ENCODE measurements around the gene NECTIN2. TPM values are rescaled to one million over a fixed set of nuclear protein-coding genes. Genes with fewer than 3 reads are reported as not detected.
"Not testable (repeated sequence)": the region's sequence is repeated elsewhere in the genome, so short reads cannot be mapped to it uniquely, and the experiment has no call there.

NECTIN2 gene
- total and polyA plus RNA-seq, 8 donors, result 66.9 to 145 (median 81.7) TPM

- Histone ChIP-seq H3K4me3 (no peak overlapping the region), H3K36me3 (peaks cover 0 to 2% of the 10 kb centered on the region in 2 donors), H3K9me3 (no peaks in the 10 kb centered on the region), H3K27me3 (peaks cover 4 to 36% of the 10 kb centered on the region in 2 donors), H3K4me1 (peaks cover 7 to 36% of the 10 kb centered on the region in 2 donors), H3K27ac (no peak overlapping the region)
- DNase-seq, result no peak
- intact Hi-C loops (cut with DNase I), result no loop called here
- ATAC-seq, result no peak
- no peak for TF ChIP-seq CTCF (IDR thresholded peaks at IDR 0.05)
Observed at GRCh38 chr19:44908074-44908835, 62.2 kb downstream of the NECTIN2 start.

- Histone ChIP-seq H3K36me3 (no peaks in the 10 kb centered on the region), H3K27ac (no peak overlapping the region), H3K27me3 (peaks cover 4 to 36% of the 10 kb centered on the region in 2 donors), H3K4me3 (no peak overlapping the region), H3K4me1 (peaks cover 7 to 36% of the 10 kb centered on the region in 2 donors), H3K9me3 (no peaks in the 10 kb centered on the region)
- DNase-seq, result no peak
- intact Hi-C loops (cut with DNase I), result no loop called here
- no peak for ATAC-seq
- no peak for TF ChIP-seq CTCF (IDR thresholded peaks at IDR 0.05)
Observed at GRCh38 chr19:44908836-44909261, 62.8 kb downstream of the NECTIN2 start.

GRCh38 chr19:44909775-44910174 is 63.7 kb downstream of the NECTIN2 start:
- ATAC-seq (no peak), DNase-seq (no peak)
- Histone ChIP-seq H3K4me1 (peaks cover 7 to 44% of the 10 kb centered on the region in 2 donors), H3K4me3 (peak overlapping the region in 1 of 2 donors; percentile 4), H3K9me3 (no peaks in the 10 kb centered on the region), H3K27me3 (peaks cover 4 to 30% of the 10 kb centered on the region in 2 donors), H3K27ac (no peak overlapping the region), H3K36me3 (no peaks in the 10 kb centered on the region)
- intact Hi-C loops (cut with DNase I), result no loop called here
- no peak for TF ChIP-seq CTCF (IDR thresholded peaks at IDR 0.05)

GRCh38 chr19:44911896-44912295 is 65.8 kb downstream of the NECTIN2 start:
- intact Hi-C loops (cut with DNase I); ATAC-seq; H3K9me3 ChIP-seq; H3K27ac ChIP-seq; H3K4me3 ChIP-seq; H3K36me3 ChIP-seq; H3K27me3 ChIP-seq; DNase-seq: not testable (repeated sequence)
- peaks cover 7 to 35% of the 10 kb centered on the region in 2 donors for H3K4me1 ChIP-seq

- H3K4me1 ChIP-seq, result peaks cover 7 to 35% of the 10 kb centered on the region in 2 donors
- intact Hi-C loops (cut with DNase I), result no loop called here
- no peak overlapping the region for H3K27ac ChIP-seq
- ATAC-seq (peak; percentile 11), DNase-seq (peak in 2 of 4 donors; percentile 52 to 79)
- H3K36me3 ChIP-seq, result no peaks in the 10 kb centered on the region
- no peak for TF ChIP-seq CTCF (IDR thresholded peaks at IDR 0.05)
- peaks cover 0 to 8% of the 10 kb centered on the region in 2 donors for H3K27me3 ChIP-seq
- no peak overlapping the region for H3K4me3 ChIP-seq
- no peaks in the 10 kb centered on the region for H3K9me3 ChIP-seq
Observed at GRCh38 chr19:44912854-44913253, 66.8 kb downstream of the NECTIN2 start.

GRCh38 chr19:44913512-44914432 is 67.7 kb downstream of the NECTIN2 start:
- H3K36me3 ChIP-seq; H3K9me3 ChIP-seq; H3K27ac ChIP-seq; DNase-seq; intact Hi-C loops (cut with DNase I); ATAC-seq; H3K27me3 ChIP-seq: not testable (repeated sequence)
- Histone ChIP-seq H3K4me3 (peak overlapping the region in 1 of 2 donors; percentile 49), H3K4me1 (peaks cover 7 to 35% of the 10 kb centered on the region in 2 donors)

GRCh38 chr19:44914433-44915206 is 68.5 kb downstream of the NECTIN2 start, which contains the start of gene APOC1:
Gene APOC1 (plus strand): TSS chr19:44914608. CDS start chr19:44914892, 284 bp downstream.
- peak; percentile 87 to 94 (median 89) for DNase-seq
- H3K27ac ChIP-seq, result peak within 1 kb of the TSS in 1 of 2 donors; percentile 61

More at GRCh38 chr19:44914433-44915206, 68.5 kb downstream of the NECTIN2 start, which contains the start of gene APOC1:
- H3K36me3 ChIP-seq; H3K9me3 ChIP-seq; intact Hi-C loops (cut with DNase I); H3K27me3 ChIP-seq: not testable (repeated sequence)
- peak; percentile 92 for ATAC-seq
- Histone ChIP-seq H3K4me1 (peaks cover 7 to 35% of the 10 kb centered on the region in 2 donors), H3K4me3 (peak within 1 kb of the TSS; percentile 33 to 49)
